ENCODE measurements around the gene HOXA4. TPM values are rescaled to one million over a fixed set of nuclear protein-coding genes. Genes with fewer than 3 reads are reported as not detected.

HOXA4 gene
- total and polyA plus RNA-seq, 10 of the 15 experiments (the other 5 are each of a cell fraction or from before 2014, with no cell fraction given): 0.07 TPM; not detected in 9

DNA sequence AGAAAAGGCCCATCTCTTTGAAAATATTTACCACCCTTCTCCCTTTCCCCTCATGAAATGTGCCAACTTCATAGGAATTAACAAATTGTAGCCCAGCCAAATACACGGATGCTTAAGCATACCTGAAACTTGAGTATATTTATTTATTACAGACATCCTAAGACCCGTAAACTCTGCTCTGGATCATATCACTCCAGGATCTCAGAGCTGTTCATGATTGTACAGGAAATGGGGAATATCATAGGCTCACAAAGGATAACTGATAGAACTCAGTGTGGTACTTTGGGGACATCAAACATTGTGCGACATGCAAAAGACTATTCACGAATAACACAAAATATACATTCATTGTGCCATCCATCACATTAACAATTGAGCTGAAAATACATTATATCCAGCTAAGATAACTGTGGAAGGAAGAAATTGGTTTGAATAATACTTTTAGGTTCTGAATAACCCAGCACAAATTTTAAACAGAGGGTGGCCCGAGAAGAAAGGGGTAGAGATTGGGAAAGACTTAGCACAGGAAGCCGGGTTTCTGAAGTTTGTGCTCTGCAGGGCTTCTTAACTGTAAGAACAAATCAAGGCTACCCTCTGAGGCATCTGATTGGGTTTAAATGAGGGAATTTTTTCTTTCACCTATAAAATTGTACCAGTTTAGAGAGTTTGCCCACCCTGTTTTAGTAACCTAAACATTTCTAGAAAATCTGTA, 37.2 kb downstream of the HOXA4 start:
- no TSS peak for BruUV-seq (replicated peaks)
- H3K4me1 ChIP-seq (ENCODE audit: control insufficient read depth, insufficient read depth, low read length): peaks cover 6% of the 10 kb centered on the region
- no peak overlapping the region for H3K4me3 ChIP-seq
- intact Hi-C loops (cut with micrococcal nuclease; ENCODE audit: unreplicated experiment): no loop called here
- H3K36me3 ChIP-seq (ENCODE audit: control insufficient read depth in 2 of 2, insufficient read depth in 2 of 2, low read length in 1 of 2): no peaks in the 10 kb centered on the region
- H4K20me1 ChIP-seq (ENCODE audit: control insufficient read depth, insufficient read depth): no peaks in the 10 kb centered on the region
- ChIA-PET POLR2A (interaction anchor here (0.7 to 1.6 kb wide), 5 partner anchors 8 to 230 kb away, joined by 3 to 10 read pairs (median 4); partner anchors contain the start of gene SKAP2), SMC1A (ENCODE audit: uncharacterized antibody, unreplicated experiment) (interaction anchor here (0.8 to 7.9 kb wide), 6 partner anchors 11 to 280 kb away, joined by 3 to 110 read pairs (median 3); no protein-coding TSS in a partner anchor), CTCF (interaction anchor here (0.8 to 3.4 kb wide), 4 partner anchors 10 to 240 kb away, joined by 3 to 18 read pairs (median 5); no protein-coding TSS in a partner anchor), RAD21 (ENCODE audit: unreplicated experiment) (interaction anchor here (0.5 to 3.7 kb wide), 7 partner anchors 10 to 236 kb away, joined by 3 to 24 read pairs (median 3); no protein-coding TSS in a partner anchor)
- 76% methylated on average over 6 of the region's 6 CpGs for WGBS (ENCODE audit: insufficient coverage, insufficient replicate concordance, low lambda C conversion rate, missing lambda C conversion rate)
- H3K4me2 ChIP-seq (ENCODE audit: control insufficient read depth, insufficient read depth): no peak overlapping the region
- H3K27me3 ChIP-seq (replicated peaks in 1 of 2; ENCODE audit: control insufficient read depth in 2 of 2, insufficient read depth in 2 of 2, low read length in 1 of 2): peaks cover 0 to 17% of the 10 kb centered on the region in 2 experiments; a peak in 3 of 4 replicates
- H3K9me3 ChIP-seq (replicated peaks; ENCODE audit: control insufficient read depth, insufficient read depth, low read length): peaks cover under 1% of the 10 kb centered on the region; the same call in 1 of the 3 replicates
- no peak for FAIRE-seq
- H3K27ac ChIP-seq (ENCODE audit: control insufficient read depth, insufficient read depth): no peak overlapping the region
- no peak overlapping the region for H2AFZ ChIP-seq (ENCODE audit: control insufficient read depth, low read depth, low read length)
- ATAC-seq: no peak
- H3K79me2 ChIP-seq (ENCODE audit: control insufficient read depth, insufficient read depth, low read length): no peaks in the 10 kb centered on the region
- in situ Hi-C loops (cut with MboI): no loop called here
- no peak for DNase-seq (ENCODE audit: low read depth, low spot score)
- H3K9ac ChIP-seq (ENCODE audit: control insufficient read depth, insufficient read depth, low read length): no peak overlapping the region
- TF ChIP-seq, protein P1, sequence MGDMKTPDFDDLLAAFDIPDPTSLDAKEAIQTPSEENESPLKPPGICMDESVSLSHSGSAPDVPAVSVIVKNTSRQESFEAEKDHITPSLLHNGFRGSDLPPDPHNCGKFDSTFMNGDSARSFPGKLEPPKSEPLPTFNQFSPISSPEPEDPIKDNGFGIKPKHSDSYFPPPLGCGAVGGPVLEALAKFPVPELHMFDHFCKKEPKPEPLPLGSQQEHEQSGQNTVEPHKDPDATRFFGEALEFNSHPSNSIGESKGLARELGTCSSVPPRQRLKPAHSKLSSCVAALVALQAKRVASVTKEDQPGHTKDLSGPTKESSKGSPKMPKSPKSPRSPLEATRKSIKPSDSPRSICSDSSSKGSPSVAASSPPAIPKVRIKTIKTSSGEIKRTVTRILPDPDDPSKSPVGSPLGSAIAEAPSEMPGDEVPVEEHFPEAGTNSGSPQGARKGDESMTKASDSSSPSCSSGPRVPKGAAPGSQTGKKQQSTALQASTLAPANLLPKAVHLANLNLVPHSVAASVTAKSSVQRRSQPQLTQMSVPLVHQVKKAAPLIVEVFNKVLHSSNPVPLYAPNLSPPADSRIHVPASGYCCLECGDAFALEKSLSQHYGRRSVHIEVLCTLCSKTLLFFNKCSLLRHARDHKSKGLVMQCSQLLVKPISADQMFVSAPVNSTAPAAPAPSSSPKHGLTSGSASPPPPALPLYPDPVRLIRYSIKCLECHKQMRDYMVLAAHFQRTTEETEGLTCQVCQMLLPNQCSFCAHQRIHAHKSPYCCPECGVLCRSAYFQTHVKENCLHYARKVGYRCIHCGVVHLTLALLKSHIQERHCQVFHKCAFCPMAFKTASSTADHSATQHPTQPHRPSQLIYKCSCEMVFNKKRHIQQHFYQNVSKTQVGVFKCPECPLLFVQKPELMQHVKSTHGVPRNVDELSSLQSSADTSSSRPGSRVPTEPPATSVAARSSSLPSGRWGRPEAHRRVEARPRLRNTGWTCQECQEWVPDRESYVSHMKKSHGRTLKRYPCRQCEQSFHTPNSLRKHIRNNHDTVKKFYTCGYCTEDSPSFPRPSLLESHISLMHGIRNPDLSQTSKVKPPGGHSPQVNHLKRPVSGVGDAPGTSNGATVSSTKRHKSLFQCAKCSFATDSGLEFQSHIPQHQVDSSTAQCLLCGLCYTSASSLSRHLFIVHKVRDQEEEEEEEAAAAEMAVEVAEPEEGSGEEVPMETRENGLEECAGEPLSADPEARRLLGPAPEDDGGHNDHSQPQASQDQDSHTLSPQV (IDR thresholded peaks at IDR 0.05): no peak
- no peak for TF ChIP-seq IKZF2 (IDR thresholded peaks at IDR 0.05)
- TF ChIP-seq, protein P2, sequence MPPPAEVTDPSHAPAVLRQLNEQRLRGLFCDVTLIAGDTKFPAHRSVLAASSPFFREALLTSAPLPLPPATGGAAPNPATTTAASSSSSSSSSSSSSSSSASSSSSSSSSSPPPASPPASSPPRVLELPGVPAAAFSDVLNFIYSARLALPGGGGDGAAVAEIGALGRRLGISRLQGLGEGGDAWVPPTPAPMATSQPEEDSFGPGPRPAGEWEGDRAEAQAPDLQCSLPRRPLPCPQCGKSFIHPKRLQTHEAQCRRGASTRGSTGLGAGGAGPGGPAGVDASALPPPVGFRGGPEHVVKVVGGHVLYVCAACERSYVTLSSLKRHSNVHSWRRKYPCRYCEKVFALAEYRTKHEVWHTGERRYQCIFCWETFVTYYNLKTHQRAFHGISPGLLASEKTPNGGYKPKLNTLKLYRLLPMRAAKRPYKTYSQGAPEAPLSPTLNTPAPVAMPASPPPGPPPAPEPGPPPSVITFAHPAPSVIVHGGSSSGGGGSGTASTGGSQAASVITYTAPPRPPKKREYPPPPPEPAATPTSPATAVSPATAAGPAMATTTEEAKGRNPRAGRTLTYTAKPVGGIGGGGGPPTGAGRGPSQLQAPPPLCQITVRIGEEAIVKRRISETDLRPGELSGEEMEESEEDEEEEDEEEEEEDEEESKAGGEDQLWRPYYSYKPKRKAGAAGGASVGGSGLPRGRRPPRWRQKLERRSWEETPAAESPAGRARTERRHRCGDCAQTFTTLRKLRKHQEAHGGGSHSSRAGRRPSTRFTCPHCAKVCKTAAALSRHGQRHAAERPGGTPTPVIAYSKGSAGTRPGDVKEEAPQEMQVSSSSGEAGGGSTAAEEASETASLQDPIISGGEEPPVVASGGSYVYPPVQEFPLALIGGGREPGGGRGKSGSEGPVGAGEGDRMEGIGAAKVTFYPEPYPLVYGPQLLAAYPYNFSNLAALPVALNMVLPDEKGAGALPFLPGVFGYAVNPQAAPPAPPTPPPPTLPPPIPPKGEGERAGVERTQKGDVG (CRISPR knock-in tag; IDR thresholded peaks at IDR 0.05): no peak
- no peak for TF ChIP-seq ZNF274 (IDR thresholded peaks at IDR 0.05; ENCODE audit: insufficient read depth, insufficient read length)
- no peak for TF ChIP-seq SUZ12 (IDR thresholded peaks at IDR 0.05; ENCODE audit: unreplicated experiment)
- TF ChIP-seq, protein P3, sequence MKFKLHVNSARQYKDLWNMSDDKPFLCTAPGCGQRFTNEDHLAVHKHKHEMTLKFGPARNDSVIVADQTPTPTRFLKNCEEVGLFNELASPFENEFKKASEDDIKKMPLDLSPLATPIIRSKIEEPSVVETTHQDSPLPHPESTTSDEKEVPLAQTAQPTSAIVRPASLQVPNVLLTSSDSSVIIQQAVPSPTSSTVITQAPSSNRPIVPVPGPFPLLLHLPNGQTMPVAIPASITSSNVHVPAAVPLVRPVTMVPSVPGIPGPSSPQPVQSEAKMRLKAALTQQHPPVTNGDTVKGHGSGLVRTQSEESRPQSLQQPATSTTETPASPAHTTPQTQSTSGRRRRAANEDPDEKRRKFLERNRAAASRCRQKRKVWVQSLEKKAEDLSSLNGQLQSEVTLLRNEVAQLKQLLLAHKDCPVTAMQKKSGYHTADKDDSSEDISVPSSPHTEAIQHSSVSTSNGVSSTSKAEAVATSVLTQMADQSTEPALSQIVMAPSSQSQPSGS (IDR thresholded peaks at IDR 0.05; ENCODE audit: low read length): no peak
- TF ChIP-seq ASH2L (IDR thresholded peaks at IDR 0.05; ENCODE audit: borderline replicate concordance, low read depth): no peak
- no peak for TF ChIP-seq POLR2A (IDR thresholded peaks at IDR 0.05; ENCODE audit: low read depth, low read length)
- no peak for TF ChIP-seq FOXK2 (IDR thresholded peaks at IDR 0.05)
- TF ChIP-seq KAT2A (conservative IDR thresholded peaks at IDR 0.05; ENCODE audit: control insufficient read depth, low read depth, low read length): no peak
- no peak for TF ChIP-seq JUNB (IDR thresholded peaks at IDR 0.05)
- TF ChIP-seq, protein P4, sequence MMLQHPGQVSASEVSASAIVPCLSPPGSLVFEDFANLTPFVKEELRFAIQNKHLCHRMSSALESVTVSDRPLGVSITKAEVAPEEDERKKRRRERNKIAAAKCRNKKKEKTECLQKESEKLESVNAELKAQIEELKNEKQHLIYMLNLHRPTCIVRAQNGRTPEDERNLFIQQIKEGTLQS (IDR thresholded peaks at IDR 0.05; ENCODE audit: borderline replicate concordance, extremely low read depth, low read depth, low read length): no peak
- TF ChIP-seq RELA (IDR thresholded peaks at IDR 0.05; ENCODE audit: borderline replicate concordance, partially characterized antibody): no peak
